Measurements from ENCODE around the gene CATSPER1.

Gene CATSPER1

DNA sequence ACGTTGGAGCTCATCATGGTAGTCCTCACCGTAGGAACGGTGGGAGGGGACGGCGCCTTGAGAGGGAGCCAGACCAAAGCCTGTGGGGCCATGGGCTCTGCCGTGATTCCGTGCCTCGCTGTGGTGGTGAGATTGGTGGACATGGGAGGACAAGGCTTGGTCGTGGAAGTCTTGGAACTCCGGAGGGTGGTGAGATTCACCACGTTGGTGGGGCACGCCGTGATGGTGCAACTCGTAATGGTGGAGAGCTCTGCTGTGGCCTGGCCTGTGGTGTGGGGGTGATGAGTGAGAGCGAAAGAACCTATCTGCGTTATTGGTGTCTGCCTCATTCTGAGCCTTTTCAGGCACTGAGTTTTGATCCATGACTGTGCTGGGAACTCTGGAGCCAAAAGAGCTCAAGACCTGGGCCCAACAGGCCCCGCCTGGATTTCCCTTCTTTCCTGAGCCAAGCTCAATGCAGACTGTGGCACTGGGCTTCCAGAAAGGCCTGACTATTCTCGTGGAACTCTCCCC, at the start of gene CATSPER1:
TSS of gene CATSPER1 (minus strand) at position 463 of the 513 bp plus-strand sequence. CDS start at position 363, 100 bp downstream.
- H3K9ac ChIP-seq (ENCODE audit: low read depth, low read length) = no peak within 1 kb of the TSS
- no peak within 1 kb of the TSS for H3K4me2 ChIP-seq (ENCODE audit: insufficient read depth, low read length)
- ATAC-seq (ENCODE audit: insufficient read depth, low read depth) (no peak), DNase-seq (no peak)
- no peak for TF ChIP-seq EZH2 (IDR thresholded peaks at IDR 0.05; ENCODE audit: borderline replicate concordance, low read depth, low read length, severe bottlenecking)
- TF ChIP-seq, protein P1, sequence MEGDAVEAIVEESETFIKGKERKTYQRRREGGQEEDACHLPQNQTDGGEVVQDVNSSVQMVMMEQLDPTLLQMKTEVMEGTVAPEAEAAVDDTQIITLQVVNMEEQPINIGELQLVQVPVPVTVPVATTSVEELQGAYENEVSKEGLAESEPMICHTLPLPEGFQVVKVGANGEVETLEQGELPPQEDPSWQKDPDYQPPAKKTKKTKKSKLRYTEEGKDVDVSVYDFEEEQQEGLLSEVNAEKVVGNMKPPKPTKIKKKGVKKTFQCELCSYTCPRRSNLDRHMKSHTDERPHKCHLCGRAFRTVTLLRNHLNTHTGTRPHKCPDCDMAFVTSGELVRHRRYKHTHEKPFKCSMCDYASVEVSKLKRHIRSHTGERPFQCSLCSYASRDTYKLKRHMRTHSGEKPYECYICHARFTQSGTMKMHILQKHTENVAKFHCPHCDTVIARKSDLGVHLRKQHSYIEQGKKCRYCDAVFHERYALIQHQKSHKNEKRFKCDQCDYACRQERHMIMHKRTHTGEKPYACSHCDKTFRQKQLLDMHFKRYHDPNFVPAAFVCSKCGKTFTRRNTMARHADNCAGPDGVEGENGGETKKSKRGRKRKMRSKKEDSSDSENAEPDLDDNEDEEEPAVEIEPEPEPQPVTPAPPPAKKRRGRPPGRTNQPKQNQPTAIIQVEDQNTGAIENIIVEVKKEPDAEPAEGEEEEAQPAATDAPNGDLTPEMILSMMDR (IDR thresholded peaks at IDR 0.05; ENCODE audit: borderline replicate concordance, extremely low read depth, low read length, poor library complexity, severe bottlenecking) = no peak
- no peaks in the 10 kb centered on the region for H3K79me2 ChIP-seq (ENCODE audit: insufficient read depth, low read length)
- no peak within 1 kb of the TSS for H3K4me3 ChIP-seq (ENCODE audit: low read depth in 1 of 2, low read length in 2 of 2)
- no peaks in the 10 kb centered on the region for H3K36me3 ChIP-seq (ENCODE audit: insufficient read depth, low read length)
- H3K4me1 ChIP-seq (ENCODE audit: insufficient read depth, low read length) = peaks cover 9% of the 10 kb centered on the region
- no peaks in the 10 kb centered on the region for H3K9me3 ChIP-seq (ENCODE audit: insufficient read depth, low read length, severe bottlenecking)
- no peaks in the 10 kb centered on the region for H4K20me1 ChIP-seq (ENCODE audit: insufficient read depth, low read length)
- H3K27me3 ChIP-seq (ENCODE audit: insufficient read depth, low read length, poor library complexity) = peaks cover 5% of the 10 kb centered on the region
- no peak within 1 kb of the TSS for H2AFZ ChIP-seq (ENCODE audit: low read depth, low read length)
- H3K27ac ChIP-seq (ENCODE audit: low read length) = no peak within 1 kb of the TSS

DNA sequence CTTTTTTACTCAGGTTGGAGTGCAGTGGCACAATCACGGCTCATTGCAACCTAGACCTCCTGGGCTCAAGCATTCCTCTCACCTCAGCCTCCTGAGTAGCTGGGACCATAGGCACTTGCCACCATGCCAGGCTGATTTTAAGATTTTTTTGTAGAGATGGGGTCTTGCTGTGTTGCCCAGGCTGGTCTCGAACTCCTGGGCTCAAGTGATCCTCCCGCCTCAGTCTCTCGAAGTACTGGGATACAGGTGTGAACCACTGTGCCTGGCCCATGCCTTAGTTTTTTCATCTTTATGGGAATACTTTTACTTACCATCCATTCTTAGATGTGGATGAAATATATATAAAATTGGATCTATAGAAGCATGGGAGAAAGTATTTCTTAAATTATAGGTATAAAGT, 49.0 kb upstream of the CATSPER1 start:
- Histone ChIP-seq H3K36me3 (ENCODE audit: insufficient read depth, low read length) (peaks cover 14% of the 10 kb centered on the region; the same call in 1 of the 2 replicates), H3K27ac (ENCODE audit: low read length) (no peak overlapping the region), H3K79me2 (ENCODE audit: insufficient read depth, low read length) (peaks cover 41% of the 10 kb centered on the region), H3K4me1 (ENCODE audit: insufficient read depth, low read length) (peaks cover 27% of the 10 kb centered on the region), H3K27me3 (ENCODE audit: insufficient read depth, low read length, poor library complexity) (no peaks in the 10 kb centered on the region), H3K9me3 (ENCODE audit: insufficient read depth, low read length, severe bottlenecking) (no peaks in the 10 kb centered on the region), H4K20me1 (ENCODE audit: insufficient read depth, low read length) (no peaks in the 10 kb centered on the region; the same call in 1 of the 2 replicates), H2AFZ (ENCODE audit: low read depth, low read length) (no peak overlapping the region), H3K4me2 (ENCODE audit: insufficient read depth, low read length) (no peak overlapping the region), H3K9ac (ENCODE audit: low read depth, low read length) (no peak overlapping the region), H3K4me3 (ENCODE audit: low read depth in 1 of 2, low read length in 2 of 2) (no peak overlapping the region)
- DNase-seq (no peak), ATAC-seq (ENCODE audit: insufficient read depth, low read depth) (no peak)
- no peak for TF ChIP-seq EZH2 (IDR thresholded peaks at IDR 0.05; ENCODE audit: borderline replicate concordance, low read depth, low read length, severe bottlenecking)
- TF ChIP-seq, protein P1 (IDR thresholded peaks at IDR 0.05; ENCODE audit: borderline replicate concordance, extremely low read depth, low read length, poor library complexity, severe bottlenecking) = no peak

DNA sequence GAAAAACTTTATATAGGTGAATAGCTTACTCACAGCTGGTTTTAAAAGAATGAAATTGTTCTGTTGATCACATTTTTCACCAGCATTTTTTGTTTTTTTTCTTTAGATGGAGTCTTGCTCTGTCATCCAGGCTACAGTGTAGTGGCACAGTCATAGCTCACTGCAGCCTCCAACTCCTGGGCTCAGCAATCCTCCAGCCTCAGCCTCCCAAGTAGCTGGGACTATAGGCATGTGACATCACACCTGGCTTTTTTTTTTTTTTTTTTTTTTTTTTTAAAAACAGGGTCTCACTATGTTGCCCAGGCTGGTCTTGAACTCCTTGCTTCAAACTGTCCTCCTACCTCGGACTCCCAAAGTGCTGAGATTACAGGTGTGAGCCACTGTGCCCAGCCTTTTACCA, 47.4 kb upstream of the CATSPER1 start:
- H2AFZ ChIP-seq (ENCODE audit: low read depth, low read length) = no peak overlapping the region
- peaks cover 27% of the 10 kb centered on the region for H3K4me1 ChIP-seq (ENCODE audit: insufficient read depth, low read length)
- no peak overlapping the region for H3K4me3 ChIP-seq (ENCODE audit: low read depth in 1 of 2, low read length in 2 of 2)
- no peak overlapping the region for H3K4me2 ChIP-seq (ENCODE audit: insufficient read depth, low read length)
- TF ChIP-seq, protein P1 (IDR thresholded peaks at IDR 0.05; ENCODE audit: borderline replicate concordance, extremely low read depth, low read length, poor library complexity, severe bottlenecking) = no peak
- no peak for TF ChIP-seq EZH2 (IDR thresholded peaks at IDR 0.05; ENCODE audit: borderline replicate concordance, low read depth, low read length, severe bottlenecking)
- no peak overlapping the region for H3K9ac ChIP-seq (ENCODE audit: low read depth, low read length)
- peaks cover 32% of the 10 kb centered on the region for H3K79me2 ChIP-seq (ENCODE audit: insufficient read depth, low read length)
- DNase-seq (no peak), ATAC-seq (ENCODE audit: insufficient read depth, low read depth) (no peak)
- H4K20me1 ChIP-seq (ENCODE audit: insufficient read depth, low read length) = 0 out of 2 replicates have a peak, but pooled peaks cover 5% of the 10 kb centered on the region
- H3K27me3 ChIP-seq (ENCODE audit: insufficient read depth, low read length, poor library complexity) = no peaks in the 10 kb centered on the region
- no peak overlapping the region for H3K27ac ChIP-seq (ENCODE audit: low read length)
- peaks cover 23% of the 10 kb centered on the region for H3K36me3 ChIP-seq (ENCODE audit: insufficient read depth, low read length)
- no peaks in the 10 kb centered on the region for H3K9me3 ChIP-seq (ENCODE audit: insufficient read depth, low read length, severe bottlenecking)

Data from DND-41 (cell line).